ENCODE results near the gene CCDC157. TPM values are rescaled to one million over a fixed set of nuclear protein-coding genes. Genes with fewer than 3 reads are reported as not detected.
"Not testable (repeated sequence)": the region's sequence is repeated elsewhere in the genome, so short reads cannot be mapped to it uniquely, and the experiment has no call there.

The CCDC157 gene
- polyA plus RNA-seq, 3 donors: 6.6 to 8.9 (median 7.5) TPM

DNA sequence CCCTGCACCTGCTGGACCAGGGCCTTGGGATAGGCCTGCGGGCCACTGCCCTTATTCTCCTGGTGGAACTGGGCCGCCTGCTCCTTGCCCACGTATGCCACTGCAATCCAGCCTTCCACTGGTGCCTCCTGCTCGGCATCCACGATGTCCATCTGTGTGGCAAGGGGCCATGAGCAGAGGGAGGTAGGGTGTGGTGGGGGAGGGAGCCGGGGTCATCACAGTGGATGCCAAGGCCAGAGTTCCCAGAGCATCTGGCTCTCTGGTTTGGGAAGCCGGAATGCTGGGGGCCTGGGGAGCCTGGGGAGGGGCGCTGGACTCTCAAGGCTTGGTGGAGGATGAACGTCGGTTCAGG is 29.8 kb downstream of the CCDC157 start:
- DNase-seq: no peak

- DNase-seq: peak; percentile 85
Observed at GRCh38 chr22:30386960-30387827, 30.4 kb downstream of the CCDC157 start, which contains the start of gene RNF215. TSS of gene RNF215 (minus strand) at chr22:30387411. CDS start at chr22:30387313, 98 bp downstream.

- DNase-seq: no peak
Observed at GRCh38 chr22:30390974-30391691, 34.3 kb downstream of the CCDC157 start.

DNA sequence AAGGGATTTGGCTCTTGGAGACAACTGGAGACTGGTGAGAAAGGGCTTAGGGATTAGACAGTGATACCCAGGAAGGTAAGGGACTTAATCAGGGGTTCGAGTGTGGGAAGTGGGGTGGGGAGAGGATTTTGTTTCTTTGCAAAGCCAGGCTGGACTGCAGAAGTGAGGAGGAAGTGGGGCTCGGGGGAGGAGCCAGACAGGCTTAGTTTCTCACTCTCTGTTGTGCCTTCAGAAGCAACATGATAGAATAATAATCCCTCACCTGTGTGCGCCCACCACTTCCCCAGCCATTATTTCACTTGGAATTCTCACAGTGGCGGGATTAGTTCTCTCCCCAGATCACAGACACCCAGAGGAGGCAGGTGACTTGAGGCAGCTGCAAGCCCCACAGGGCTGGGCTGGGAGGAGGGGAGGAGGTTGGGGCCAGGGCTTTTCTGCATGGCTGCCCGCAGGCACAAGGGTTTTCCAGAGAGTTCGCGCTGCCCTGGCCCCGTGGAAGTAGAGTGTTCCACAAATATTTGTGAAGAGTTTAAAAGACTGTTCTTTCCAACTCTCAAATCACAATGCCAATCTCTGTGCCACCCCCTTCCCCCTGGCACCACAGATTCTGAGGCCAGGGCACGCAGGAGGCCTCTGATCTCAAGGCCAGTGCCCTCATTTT is 36.0 kb downstream of the CCDC157 start:
- DNase-seq: no peak

GRCh38 chr22:30393322-30393680 is 36.5 kb downstream of the CCDC157 start:
- no peak for DNase-seq

DNA sequence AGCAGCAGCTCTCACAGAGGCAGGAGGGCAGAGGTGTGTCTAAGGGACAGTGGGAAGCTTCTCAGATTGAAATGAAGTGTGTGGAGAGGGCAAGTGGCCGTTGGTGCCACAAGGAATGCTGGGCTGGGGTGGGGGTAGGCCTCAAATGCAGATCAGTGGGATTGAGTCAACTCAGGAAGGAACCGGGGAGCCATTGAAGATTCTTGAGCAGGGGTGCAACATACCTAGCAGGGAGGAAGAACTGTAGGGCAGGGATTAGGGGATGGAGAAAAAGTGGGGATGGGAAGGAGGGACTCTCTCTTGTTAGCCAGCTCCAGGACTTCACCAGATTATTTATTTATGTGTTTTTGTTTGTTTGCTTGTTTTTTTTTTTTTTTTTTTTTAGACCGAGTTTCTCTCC is 37.1 kb downstream of the CCDC157 start:
- no peak for DNase-seq

DNA sequence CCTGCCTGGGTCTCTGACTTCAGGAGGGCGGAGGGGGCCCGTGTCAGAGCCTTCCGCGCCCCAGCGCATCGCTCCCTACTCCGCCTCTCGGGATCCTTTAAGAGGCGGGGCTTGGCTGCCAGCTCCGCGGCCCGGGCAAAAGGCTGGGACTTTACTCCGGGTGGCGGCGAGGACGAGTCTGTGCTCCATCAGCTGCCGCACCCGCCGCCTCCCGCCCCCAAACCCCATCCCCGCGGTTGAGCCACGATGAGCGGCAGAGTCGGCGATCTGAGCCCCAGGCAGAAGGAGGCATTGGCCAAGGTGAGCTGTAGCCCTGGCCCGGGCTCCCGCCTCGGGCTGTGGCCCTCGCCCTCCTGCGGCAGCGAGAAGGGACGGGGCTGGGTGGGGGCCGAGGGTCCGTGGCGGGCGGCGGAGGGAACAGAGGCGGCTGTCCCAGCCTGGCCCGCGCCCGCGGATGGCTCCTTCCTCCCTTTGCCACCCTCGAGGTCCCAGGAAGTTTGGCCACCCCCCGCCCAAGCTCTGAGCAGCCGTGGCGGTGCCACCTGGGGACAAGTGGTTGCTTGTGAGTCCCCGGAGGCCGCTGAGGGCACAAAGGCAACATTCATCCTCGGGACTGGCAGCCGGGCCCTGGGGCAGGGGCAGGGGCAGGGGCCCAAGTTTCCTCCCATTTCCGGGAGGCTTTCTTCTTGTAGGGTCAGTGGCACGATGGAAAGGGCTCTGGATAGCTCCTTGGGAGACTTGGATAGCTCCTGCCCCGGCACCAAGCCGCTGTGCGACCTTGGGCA is 40.3 kb downstream of the CCDC157 start, which contains the start of gene SEC14L2:
Gene SEC14L2 (plus strand): TSS at position 148 of the 785 bp plus-strand sequence. CDS start 99 bp downstream, at position 247.
- DNase-seq: no peak

GRCh38 chr22:30397656-30398635 is 41.1 kb downstream of the CCDC157 start:
- DNase-seq: no peak

DNA sequence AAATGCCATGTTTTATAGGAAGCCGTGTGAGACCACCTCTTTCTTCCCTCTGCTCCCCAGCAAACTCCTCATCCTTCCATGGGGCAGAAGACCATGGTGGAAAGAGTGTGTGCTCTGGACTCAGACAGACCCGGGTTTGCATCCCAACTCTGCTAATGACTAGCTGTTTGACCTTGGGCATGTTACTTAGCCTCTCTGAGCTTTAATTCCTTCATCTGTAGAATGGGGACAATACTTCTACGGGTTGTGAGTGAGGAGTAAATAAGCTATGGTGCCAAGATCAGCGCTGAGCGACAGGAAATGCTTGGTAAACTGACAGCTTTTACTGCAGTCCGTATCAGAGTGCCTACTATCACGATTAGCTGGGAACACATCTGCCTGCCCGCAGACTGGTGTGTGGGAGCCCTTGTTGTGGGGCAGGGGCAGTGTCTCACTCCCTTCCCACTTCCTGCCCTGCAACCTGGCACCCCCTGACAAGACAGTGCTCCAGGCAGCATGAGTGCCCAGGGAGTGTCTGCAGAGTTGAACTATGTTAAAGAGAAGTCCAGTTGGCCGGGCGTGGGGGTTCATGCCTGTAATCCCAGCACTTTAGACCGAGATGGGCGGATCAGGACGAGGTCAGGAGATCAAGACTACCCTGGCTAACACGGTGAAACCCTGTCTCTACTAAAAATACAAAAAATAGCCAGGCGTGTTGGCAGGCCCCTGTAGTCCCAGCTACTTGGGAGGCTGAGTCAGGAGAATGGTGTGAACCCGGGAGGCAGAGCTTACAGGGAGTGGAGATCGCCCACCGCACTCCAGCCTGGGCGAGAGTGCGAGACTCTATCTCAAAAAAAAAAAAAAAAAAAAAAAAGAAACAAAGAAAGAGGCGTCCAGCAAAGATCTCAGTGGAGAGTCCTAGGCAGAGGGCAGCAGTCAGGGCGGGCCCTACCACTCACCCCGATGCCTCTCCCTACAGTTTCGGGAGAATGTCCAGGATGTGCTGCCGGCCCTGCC is 42.2 kb downstream of the CCDC157 start:
- no peak for DNase-seq

DNA sequence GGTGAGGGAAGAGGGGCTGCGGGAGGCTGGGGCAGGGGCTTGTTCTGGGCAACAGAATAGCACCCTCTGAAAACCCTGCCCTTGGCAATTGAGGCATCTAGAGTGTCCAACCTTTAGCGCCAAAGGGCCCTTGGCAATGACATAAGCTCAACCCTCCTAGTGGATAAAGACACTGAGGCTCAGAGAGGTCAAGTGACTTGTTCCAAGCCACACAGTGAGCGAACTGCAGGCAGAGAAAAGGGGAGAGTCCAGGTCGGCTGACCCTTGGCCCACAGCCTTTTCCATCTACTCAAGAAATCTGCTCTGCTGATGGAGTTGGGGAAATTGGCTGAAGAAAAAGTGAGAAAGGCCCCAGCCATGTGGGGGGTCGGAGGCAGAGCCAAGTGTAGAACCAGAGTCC is 42.9 kb downstream of the CCDC157 start:
- no peak for DNase-seq

- no peak for DNase-seq
Observed at GRCh38 chr22:30400159-30400558, 43.4 kb downstream of the CCDC157 start.

DNA sequence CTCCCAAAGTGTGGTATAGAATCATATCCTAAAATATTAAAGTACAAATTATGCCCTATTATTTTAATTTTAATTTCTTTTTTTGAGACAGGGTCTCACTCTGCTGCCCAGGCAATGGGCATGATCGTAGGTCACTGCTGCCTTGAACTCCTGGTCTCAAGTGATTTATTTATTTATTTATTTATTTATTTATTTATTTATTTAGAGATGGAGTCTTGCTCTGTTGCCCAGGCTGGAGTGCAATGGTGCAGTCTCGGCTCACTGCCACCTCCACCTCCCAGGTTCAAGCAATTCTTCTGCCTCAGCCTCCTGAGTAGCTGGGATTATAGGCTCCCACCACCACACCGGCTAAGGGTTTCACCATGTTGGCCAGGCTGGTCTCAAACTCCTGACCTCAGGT is 44.2 kb downstream of the CCDC157 start:
- DNase-seq: not testable (repeated sequence)

DNA sequence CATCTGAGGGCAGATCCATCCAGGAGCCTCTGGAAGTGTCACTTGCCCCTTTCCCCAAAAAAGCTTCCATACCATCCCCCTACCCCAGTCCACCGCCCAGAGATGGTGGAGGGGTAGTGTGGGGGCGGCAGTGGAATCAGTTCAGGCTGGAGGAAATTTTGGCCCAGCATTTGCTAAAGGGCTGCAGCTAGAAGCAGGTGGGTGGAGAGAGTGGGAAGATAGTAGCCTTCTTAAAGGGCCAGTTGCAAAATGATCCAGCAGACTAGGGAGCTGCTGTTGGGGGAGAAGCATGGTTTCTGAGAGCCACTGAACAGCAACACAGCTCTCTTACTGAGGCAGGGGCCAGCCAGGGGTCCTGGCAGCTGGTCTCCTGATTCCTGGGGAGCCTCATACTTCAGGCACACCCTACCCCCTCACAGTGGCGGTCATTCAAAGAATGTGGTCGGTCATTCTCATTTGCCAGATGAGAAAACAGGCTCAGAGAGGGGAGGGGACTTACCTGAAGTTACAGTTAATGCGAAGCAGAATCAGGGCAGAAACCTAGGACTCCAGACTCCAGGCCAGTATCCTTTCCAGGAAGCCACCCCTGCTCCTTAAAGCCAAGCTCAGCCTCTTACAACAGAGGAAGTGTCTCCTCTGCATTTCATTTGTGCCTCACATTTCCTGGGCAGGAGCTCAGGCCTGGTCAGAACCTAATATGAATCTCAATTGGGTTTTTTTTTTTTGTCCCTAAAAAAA is 45.4 kb downstream of the CCDC157 start:
- no peak for DNase-seq

DNA sequence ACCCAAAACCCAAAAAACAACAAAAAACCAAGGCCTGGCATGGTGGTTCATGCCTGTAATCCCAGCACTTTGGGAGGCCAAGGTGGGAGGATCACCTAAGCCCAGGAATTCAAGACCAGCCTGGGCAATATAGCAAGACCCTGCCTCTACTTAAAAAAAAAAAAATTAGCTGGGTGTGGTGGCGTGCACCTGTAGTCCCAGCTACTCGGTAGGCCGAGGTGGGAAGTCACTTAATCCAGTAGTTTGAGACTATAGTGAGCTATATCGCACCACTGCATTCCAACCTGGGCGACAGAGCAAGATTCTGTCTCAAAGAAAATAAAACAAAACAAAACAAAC is 45.9 kb downstream of the CCDC157 start:
- DNase-seq: not testable (repeated sequence)

DNA sequence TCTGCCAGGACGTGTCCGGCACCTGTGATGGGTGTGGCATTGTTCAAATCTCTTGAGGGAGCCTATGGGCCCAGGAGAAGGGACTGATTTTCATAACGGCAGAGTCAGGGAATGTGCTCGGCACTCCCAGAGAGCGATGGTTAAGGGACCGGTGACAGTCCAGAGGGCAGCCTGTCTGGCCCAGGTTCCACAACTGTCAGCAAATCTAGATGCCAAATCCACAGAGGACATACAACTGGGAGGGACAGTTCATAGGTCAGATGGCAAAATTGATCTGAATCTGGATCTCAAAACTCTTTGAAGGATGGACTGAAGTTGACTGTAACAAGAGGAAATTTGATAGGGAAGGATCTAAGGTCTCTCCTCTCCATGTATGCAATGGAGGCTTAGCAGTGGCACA is 47.5 kb downstream of the CCDC157 start:
- no peak for DNase-seq

DNA sequence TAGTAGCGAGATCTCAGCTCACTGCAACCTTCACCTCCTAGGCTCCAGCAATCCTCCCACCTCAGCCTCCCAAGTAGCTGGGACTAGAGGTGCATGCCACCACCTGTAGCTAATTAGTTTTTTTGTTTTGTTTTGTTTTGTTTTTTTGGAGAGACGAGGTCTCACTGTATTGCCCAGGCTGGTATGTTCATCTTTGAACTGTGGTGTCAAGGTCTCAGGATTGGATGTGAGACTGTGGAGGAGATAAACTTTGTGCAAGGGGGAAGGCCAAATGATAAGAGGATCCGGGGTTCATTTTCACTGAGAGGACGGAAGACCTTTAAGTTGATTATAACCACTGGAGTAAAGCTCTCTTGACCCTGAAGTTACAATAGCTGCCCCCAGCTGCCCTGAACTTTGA is 48.9 kb downstream of the CCDC157 start:
- DNase-seq: no peak

- no peak for DNase-seq
Observed at GRCh38 chr22:30406400-30406799, 49.6 kb downstream of the CCDC157 start.

DNA sequence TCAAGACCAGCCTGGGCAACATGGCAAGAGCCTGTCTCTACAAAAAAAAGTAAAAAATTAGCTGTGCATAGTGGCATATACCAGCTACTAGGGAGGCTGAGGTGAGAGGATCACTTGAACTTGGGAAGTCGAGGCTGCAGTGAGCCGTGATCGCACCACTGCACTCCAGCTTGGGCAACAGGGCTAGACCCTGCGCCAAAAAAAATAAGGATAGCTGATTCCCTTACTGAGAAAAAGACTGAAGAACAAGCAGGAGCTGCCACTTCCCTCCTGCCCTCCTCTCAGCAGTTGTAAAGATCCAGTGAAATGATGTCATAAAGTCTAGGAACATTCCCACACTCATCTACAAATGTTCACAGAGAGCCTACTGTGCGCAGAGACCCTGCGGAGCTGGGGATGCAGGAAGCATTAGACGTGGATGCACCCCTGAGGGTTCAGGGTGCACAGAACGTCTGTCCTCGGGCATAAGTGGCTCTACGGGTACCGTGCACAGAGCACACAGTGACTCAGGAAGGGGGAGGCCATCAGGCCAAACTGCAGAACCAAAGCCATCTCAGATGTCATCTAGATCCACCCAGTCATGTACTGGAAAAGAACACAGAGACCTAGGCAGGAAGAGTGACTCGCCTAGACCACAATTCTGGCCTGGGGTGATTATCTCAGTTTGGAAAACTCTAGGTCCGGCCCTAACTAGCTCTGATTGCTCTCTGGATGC is 51.7 kb downstream of the CCDC157 start:
- no peak for DNase-seq
